Endothelial cell (in vitro differentiated cells): ENCODE results near the gene ZFP64. TPM values are rescaled to one million over a fixed set of nuclear protein-coding genes. Genes with fewer than 3 reads are reported as not detected.

ENCODE experiments used
- DNase-seq: peaks from one replicate; pipeline ENCODE4 v3.0.0; 2021; ENCODE audit warnings: low spot score
- H3K27ac Mint-ChIP-seq: one replicate; pipeline ENCODE4 v1.8.0; 2021; ENCODE audit warnings: mixed read lengths, inconsistent platforms; ENCODE audit not compliant: unreplicated experiment
- H3K27me3 Mint-ChIP-seq: one replicate; pipeline ENCODE4 v1.8.0; 2021; ENCODE audit warnings: mild to moderate bottlenecking, moderate library complexity, mixed read lengths, inconsistent platforms; ENCODE audit not compliant: unreplicated experiment
- H3K36me3 Mint-ChIP-seq: one replicate; pipeline ENCODE4 v1.8.0; 2021; ENCODE audit warnings: mild to moderate bottlenecking, low read depth, mixed read lengths, inconsistent platforms; ENCODE audit not compliant: unreplicated experiment
- H3K4me1 Mint-ChIP-seq: one replicate; pipeline ENCODE4 v1.8.0; 2021; ENCODE audit warnings: mild to moderate bottlenecking, mixed read lengths, inconsistent platforms; ENCODE audit not compliant: unreplicated experiment
- H3K4me3 Mint-ChIP-seq: one replicate; pipeline ENCODE4 v1.8.0; 2021; ENCODE audit warnings: mild to moderate bottlenecking, mixed read lengths, inconsistent platforms; ENCODE audit not compliant: unreplicated experiment
- H3K9me3 Mint-ChIP-seq: one replicate; pipeline ENCODE4 v1.8.0; 2021; ENCODE audit warnings: mixed read lengths, inconsistent platforms; ENCODE audit not compliant: unreplicated experiment
- CTCF ChIP-seq: fragments of 200-600 bp; sonication (generic); IDR thresholded peaks from one replicate; pipeline ENCODE4 v1.5.0; 2021; ENCODE audit warnings: antibody characterized with exemption; ENCODE audit not compliant: unreplicated experiment
- total RNA-seq: library from RNA; stranded (reverse); fragmentation: NEBNext Ultra II Directional; extraction: Animal tissue kit (Norgen Biotek cat#: 25700); gene quantifications from one replicate; pipeline ENCODE4 v1.2.1, GENCODE V29; 2021; ENCODE audit not compliant: unreplicated experiment

Gene ZFP64
- total RNA-seq, 1 donor from 2014 or later: 26.3 TPM

DNA sequence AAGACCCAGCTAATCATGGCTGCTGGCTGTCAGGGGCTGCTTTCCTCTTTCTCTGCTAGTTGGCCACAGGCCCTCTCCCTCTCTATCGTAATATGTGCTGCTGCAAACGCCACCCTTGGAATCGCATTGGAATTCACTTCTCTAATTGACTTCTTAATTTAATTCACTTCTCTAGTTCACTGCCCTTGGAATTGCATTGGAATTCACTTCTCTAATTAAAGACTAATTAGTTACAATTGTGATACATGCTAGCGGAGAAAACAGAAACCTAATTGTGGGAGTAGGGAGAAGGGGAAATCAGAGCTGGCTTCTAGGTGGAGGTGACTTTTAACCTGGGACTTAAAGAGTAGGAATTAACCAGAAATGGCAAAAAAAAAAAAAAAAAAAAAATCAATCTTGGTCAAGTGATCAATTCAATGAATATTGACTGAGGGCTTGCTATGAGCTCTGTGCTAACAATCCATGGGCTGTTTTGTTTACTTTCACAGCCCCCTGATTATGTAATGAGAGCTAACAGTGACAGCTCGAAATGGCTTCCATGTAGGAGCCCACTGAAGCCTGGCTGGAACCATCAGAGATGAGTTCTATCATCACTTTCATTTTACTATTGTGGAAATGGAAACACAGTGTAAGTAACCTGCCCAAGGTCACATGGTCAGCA lies 11.3 kb downstream of the ZFP64 start:
- Mint-ChIP-seq H3K27me3 (peaks cover 2% of the 10 kb centered on the region), H3K4me1 (no peaks in the 10 kb centered on the region), H3K9me3 (no peaks in the 10 kb centered on the region), H3K27ac (no peak overlapping the region), H3K36me3 (peaks cover 10% of the 10 kb centered on the region), H3K4me3 (peak overlapping the region; percentile 4)
- TF ChIP-seq CTCF: no peak
- no peak for DNase-seq

DNA sequence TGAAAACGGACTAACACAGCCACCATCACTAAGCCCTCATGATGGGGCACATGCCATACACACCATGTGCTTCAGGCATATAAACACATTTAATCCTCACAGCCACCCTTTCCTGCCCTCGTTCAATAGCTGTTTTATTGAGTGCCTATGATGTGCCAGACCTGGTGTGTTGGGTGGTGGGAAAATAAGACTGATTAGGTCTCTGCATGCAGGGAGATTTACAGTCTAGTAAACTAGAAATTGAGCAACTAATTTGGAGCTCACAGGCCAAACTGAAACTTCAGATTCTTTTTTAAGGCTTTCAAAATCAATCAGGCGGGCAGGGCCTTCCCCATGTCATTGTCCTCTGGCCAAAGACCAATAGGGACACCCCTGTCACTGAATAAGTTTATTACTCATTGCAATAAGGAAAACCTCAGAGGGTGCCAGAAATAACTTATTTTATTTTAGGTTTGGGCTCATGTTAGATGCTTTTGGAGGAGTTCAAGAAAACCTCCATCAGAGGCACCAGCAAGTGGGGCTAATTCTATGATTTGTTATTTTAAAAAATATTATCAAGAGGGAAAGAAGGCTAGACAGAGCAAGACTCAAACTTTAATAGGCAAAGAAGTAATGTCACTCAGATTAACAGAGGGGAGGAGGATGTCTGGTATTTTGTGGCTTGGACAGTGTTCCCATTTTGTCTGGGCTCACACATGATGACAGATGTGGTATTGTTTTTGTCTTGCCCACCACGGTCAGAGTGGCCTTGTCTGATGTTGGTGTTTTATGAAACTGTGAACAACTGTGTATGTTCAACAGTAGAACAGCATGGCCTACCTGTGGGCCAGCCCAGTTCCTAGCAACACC lies 12.0 kb downstream of the ZFP64 start:
- H3K4me3 Mint-ChIP-seq: no peak overlapping the region
- H3K27me3 Mint-ChIP-seq: peaks cover 2% of the 10 kb centered on the region
- no peaks in the 10 kb centered on the region for H3K4me1 Mint-ChIP-seq
- peaks cover 10% of the 10 kb centered on the region for H3K36me3 Mint-ChIP-seq
- H3K9me3 Mint-ChIP-seq: no peaks in the 10 kb centered on the region
- H3K27ac Mint-ChIP-seq: no peak overlapping the region
- DNase-seq: no peak
- no peak for TF ChIP-seq CTCF

GRCh38 chr20:52178691-52179090 lies 12.9 kb downstream of the ZFP64 start:
- H3K36me3 Mint-ChIP-seq: peaks cover 5% of the 10 kb centered on the region
- TF ChIP-seq CTCF: no peak
- no peak overlapping the region for H3K27ac Mint-ChIP-seq
- DNase-seq: no peak
- H3K9me3 Mint-ChIP-seq: no peaks in the 10 kb centered on the region
- no peaks in the 10 kb centered on the region for H3K4me1 Mint-ChIP-seq
- no peak overlapping the region for H3K4me3 Mint-ChIP-seq
- peaks cover 2% of the 10 kb centered on the region for H3K27me3 Mint-ChIP-seq

- H3K9me3 Mint-ChIP-seq: no peaks in the 10 kb centered on the region
- peaks cover 5% of the 10 kb centered on the region for H3K27me3 Mint-ChIP-seq
- DNase-seq: no peak
- H3K4me1 Mint-ChIP-seq: no peaks in the 10 kb centered on the region
- no peak overlapping the region for H3K27ac Mint-ChIP-seq
- no peak for TF ChIP-seq CTCF
- peaks cover 7% of the 10 kb centered on the region for H3K36me3 Mint-ChIP-seq
- no peak overlapping the region for H3K4me3 Mint-ChIP-seq
Observed at GRCh38 chr20:52175840-52176239, 15.7 kb downstream of the ZFP64 start.
